Peyer's patch (tissue), 4 donors: ENCODE data around the gene CAST.

Experiments
- POLR2A ChIP-seq, 2 donors: fragments of 450-650 bp; IDR thresholded peaks; one replicate each; pipeline ENCODE4 v1.5.1; 2017; ENCODE audit warnings: antibody characterized with exemption in 2 of 2, mild to moderate bottlenecking in 2 of 2, moderate library complexity in 2 of 2
- TF ChIP-seq, protein P1 (sequence below), 6 experiments: fragments of 450-650 bp in 4 of 6; fragments of 200-600 bp in 2 of 6; sonication (generic) in 1 of 6; IDR thresholded peaks; one replicate each; pipeline ENCODE4 v1.5.1; 2017 to 2019; ENCODE audit warnings: antibody characterized with exemption in 6 of 6, mild to moderate bottlenecking in 3 of 6, moderate library complexity in 1 of 6

GRCh38 chr5:96706433-96707111 lies 44.4 kb downstream of the CAST start:
- TF ChIP-seq, protein P1, sequence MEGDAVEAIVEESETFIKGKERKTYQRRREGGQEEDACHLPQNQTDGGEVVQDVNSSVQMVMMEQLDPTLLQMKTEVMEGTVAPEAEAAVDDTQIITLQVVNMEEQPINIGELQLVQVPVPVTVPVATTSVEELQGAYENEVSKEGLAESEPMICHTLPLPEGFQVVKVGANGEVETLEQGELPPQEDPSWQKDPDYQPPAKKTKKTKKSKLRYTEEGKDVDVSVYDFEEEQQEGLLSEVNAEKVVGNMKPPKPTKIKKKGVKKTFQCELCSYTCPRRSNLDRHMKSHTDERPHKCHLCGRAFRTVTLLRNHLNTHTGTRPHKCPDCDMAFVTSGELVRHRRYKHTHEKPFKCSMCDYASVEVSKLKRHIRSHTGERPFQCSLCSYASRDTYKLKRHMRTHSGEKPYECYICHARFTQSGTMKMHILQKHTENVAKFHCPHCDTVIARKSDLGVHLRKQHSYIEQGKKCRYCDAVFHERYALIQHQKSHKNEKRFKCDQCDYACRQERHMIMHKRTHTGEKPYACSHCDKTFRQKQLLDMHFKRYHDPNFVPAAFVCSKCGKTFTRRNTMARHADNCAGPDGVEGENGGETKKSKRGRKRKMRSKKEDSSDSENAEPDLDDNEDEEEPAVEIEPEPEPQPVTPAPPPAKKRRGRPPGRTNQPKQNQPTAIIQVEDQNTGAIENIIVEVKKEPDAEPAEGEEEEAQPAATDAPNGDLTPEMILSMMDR (IDR thresholded peaks at IDR 0.05) = no peak
- no peak for TF ChIP-seq POLR2A (IDR thresholded peaks at IDR 0.05)
